Pancreas (tissue), 10 donors: ENCODE results near the gene BMPR2. TPM values are rescaled to one million over a fixed set of nuclear protein-coding genes. Genes with fewer than 3 reads are reported as not detected.

Experiments
- ATAC-seq, 4 donors: fragments of 200-7000 bp; cut with Tn5 transposase; one replicate each; pipeline versions ENCODE4 v1.8.0 to v1.9.1; 2020; ENCODE audit warnings: mild to moderate bottlenecking in 4 of 4, moderate library complexity in 4 of 4
- DNase-seq, 6 donors: peaks; one replicate each; pipeline ENCODE4 v3.0.0-alpha.2; 2020
- FAIRE-seq: peaks from 2 replicates; lab custom pipeline; 2012; peaks lifted over from hg19 to GRCh38; lab: Jason Lieb, UNC
- H3K27ac ChIP-seq, 4 donors: fragments of 200-600 bp; sonication (generic); 1 replicate in 3 of 4; 2 replicates in 1 of 4; pipeline versions ENCODE4 v1.5.0 to v1.8.0; 2020
- H3K27me3 ChIP-seq, 4 donors: fragments of 200-600 bp; one replicate each; pipeline ENCODE4 v1.8.0; 2021
- H3K36me3 ChIP-seq, 3 donors: fragments of 200-600 bp; sonication (generic) in 1 of 3; one replicate each; pipeline versions ENCODE4 v1.5.0 to v1.8.0; 2020 to 2021
- H3K4me1 ChIP-seq, 3 donors: fragments of 200-600 bp; one replicate each; pipeline ENCODE4 v1.8.0; 2021
- H3K4me3 ChIP-seq, 4 donors: fragments of 200-600 bp; sonication (generic) in 2 of 4; one replicate each; pipeline versions ENCODE4 v1.5.0 to v1.8.0; 2020 to 2021
- H3K9me3 ChIP-seq, 4 donors: fragments of 200-600 bp; one replicate each; pipeline ENCODE4 v1.8.0; 2021
- CTCF ChIP-seq, 4 donors: fragments of 200-600 bp; sonication (generic) in 3 of 4; IDR thresholded peaks; one replicate each; pipeline versions ENCODE4 v1.5.0 to v1.8.0; 2021; ENCODE audit warnings: antibody characterized with exemption in 4 of 4
- WGBS, 2 donors: extraction: QIAGEN DNeasy Blood & Tissue Kit; methylation state at CpG; one replicate each; pipeline ENCODE4 v1.1.7; 2013; 5-methylcytosine and 5-hydroxymethylcytosine counted together
- intact Hi-C, 3 donors: fragments of 100-400 bp; cut with DNase I; formaldehyde crosslinking; loops; one replicate each; pipeline versions ENCODE4 v1.11.1 to v1.14.2; 2022
- polyA plus RNA-seq, 2 donors: library from polyadenylated mRNA; stranded (reverse); fragments of 200-250 nt; gene quantifications; one replicate each; pipeline ENCODE4 v1.2.3, GENCODE V29; 2013
- total RNA-seq, 6 donors: library from RNA; stranded (reverse); fragmentation: NEBNext Ultra II Directional in 4 of 6; extraction: Animal tissue kit (Norgen Biotek cat#: 25700) in 4 of 6; gene quantifications; one replicate each; pipeline versions ENCODE4 v1.2.1 to v1.2.4, GENCODE V29; 2021 to 2023
- donor health status: healthy with polysubstance abuse.
- donor health status: DM: no; HTN: no; CAD: no; lungs with moderate emphysema.
- donor health status: DM: no; HTN: no; CAD: no.
- donor health status: control.
- donor health status: control.
- donor health status: Bipolar disorder and iron deficiency.
- donor health status: DM: yes; HTN: yes; CAD: no.
- donor health status: DM: no; HTN: no; CAD: no.
- donor health status: DM: no; HTN: no; CAD: no.
- donor health status: DM: yes; HTN: yes; CAD: no.

BMPR2 gene
- total RNA-seq: 10 to 100 TPM; 10.1 to 30.8 (median 12.8) TPM
- 1 to 10 TPM; 2.5 to 5.6 TPM for polyA plus RNA-seq

GRCh38 chr2:202375609-202376408, at the start of gene BMPR2:
BMPR2 (plus strand) TSS chr2:202376327; CDS start chr2:202377475, 1,148 bp downstream.
- H3K27ac ChIP-seq: peak within 1 kb of the TSS; percentile 77 to 97 (median 92)
- TF ChIP-seq CTCF (IDR thresholded peaks at IDR 0.05): no peak
- FAIRE-seq (no peak), DNase-seq (peak; percentile 86 to 96 (median 90)), ATAC-seq (peak; percentile 82 to 93 (median 90))
- 0% methylated on average over 52 to 70 of the region's 70 CpGs for WGBS, 2 donors
- intact Hi-C loops: no loop called here
- H3K36me3 ChIP-seq: no peaks in the 10 kb centered on the region
- H3K9me3 ChIP-seq: no peaks in the 10 kb centered on the region
- peak within 1 kb of the TSS; percentile 58 to 87 (median 70) for H3K4me3 ChIP-seq
- no peaks in the 10 kb centered on the region for H3K27me3 ChIP-seq
- H3K4me1 ChIP-seq: peaks cover 0 to 8% (median 0%) of the 10 kb centered on the region in 3 donors

GRCh38 chr2:202327858-202328257, 48.3 kb upstream of the BMPR2 start:
- TF ChIP-seq CTCF (IDR thresholded peaks at IDR 0.05): no peak
- H3K4me1 ChIP-seq: no peaks in the 10 kb centered on the region
- FAIRE-seq (no peak), DNase-seq (no peak), ATAC-seq (peak in 1 of 4 donors; percentile 34)
- H3K9me3 ChIP-seq: no peaks in the 10 kb centered on the region
- no peak overlapping the region for H3K4me3 ChIP-seq
- H3K27me3 ChIP-seq: no peaks in the 10 kb centered on the region
- H3K36me3 ChIP-seq: no peaks in the 10 kb centered on the region
- H3K27ac ChIP-seq: no peak overlapping the region
- WGBS, 2 donors: 92 to 96% methylated on average over 1 of the region's 1 CpG
- intact Hi-C loops: no loop called here

GRCh38 chr2:202335791-202336467, 40.2 kb upstream of the BMPR2 start:
- Histone ChIP-seq H3K9me3 (no peaks in the 10 kb centered on the region), H3K4me1 (no peaks in the 10 kb centered on the region), H3K27ac (no peak overlapping the region), H3K27me3 (no peaks in the 10 kb centered on the region), H3K36me3 (no peaks in the 10 kb centered on the region), H3K4me3 (no peak overlapping the region)
- TF ChIP-seq CTCF (IDR thresholded peaks at IDR 0.05): no peak
- 95 to 96% methylated on average over 6 of the region's 6 CpGs for WGBS, 2 donors
- ATAC-seq (no peak), FAIRE-seq (no peak), DNase-seq (no peak)
- intact Hi-C loops: no loop called here

GRCh38 chr2:202337151-202337550, 39.0 kb upstream of the BMPR2 start:
- 63 to 79% methylated on average over 2 of the region's 2 CpGs for WGBS, 2 donors
- FAIRE-seq: no peak
- no peak overlapping the region for H3K27ac ChIP-seq
- intact Hi-C loops: no loop called here
- no peak for TF ChIP-seq CTCF (IDR thresholded peaks at IDR 0.05)
- no peak overlapping the region for H3K4me3 ChIP-seq
- ATAC-seq: no peak
- no peaks in the 10 kb centered on the region for H3K9me3 ChIP-seq
- no peaks in the 10 kb centered on the region for H3K36me3 ChIP-seq
- no peak for DNase-seq
- no peaks in the 10 kb centered on the region for H3K27me3 ChIP-seq
- no peaks in the 10 kb centered on the region for H3K4me1 ChIP-seq
